H1 (cell line): ENCODE data around the gene CFAP74.

Experiments used
- CTCF ChIP-seq, 3 experiments: IDR thresholded peaks; 1 replicate in 2 of 3; 2 replicates in 1 of 3; pipeline versions ENCODE4 v1.5.1 to v1.6.1; 2011; ENCODE audit warnings: low read length in 3 of 3, mild to moderate bottlenecking in 3 of 3, inconsistent platforms in 2 of 3, low read depth in 1 of 3, moderate library complexity in 1 of 3; ENCODE audit not compliant: insufficient read depth in 1 of 3; ENCODE audit errors: control extremely low read depth in 1 of 3
- EGR1 ChIP-seq: IDR thresholded peaks from 2 replicates; pipeline ENCODE4 v1.6.1; 2011; ENCODE audit warnings: low read depth, low read length, borderline replicate concordance
- POLR2A ChIP-seq, 2 experiments: IDR thresholded peaks; 1 replicate in 1 of 2; 2 replicates in 1 of 2; pipeline ENCODE4 v1.6.1; 2011; ENCODE audit warnings: low read depth in 2 of 2, low read length in 2 of 2, mild to moderate bottlenecking in 2 of 2; ENCODE audit errors: control extremely low read depth in 1 of 2
- YY1 ChIP-seq: IDR thresholded peaks from 2 replicates; pipeline ENCODE4 v1.6.1; 2011; ENCODE audit warnings: low read depth, mild to moderate bottlenecking, low read length
- TF ChIP-seq, protein P1 (sequence below): IDR thresholded peaks from 2 replicates; pipeline ENCODE4 v1.6.1; 2012; ENCODE audit warnings: inconsistent platforms

- TF ChIP-seq POLR2A (IDR thresholded peaks at IDR 0.05; ENCODE audit: control extremely low read depth in 1 of 2, low read depth in 2 of 2, low read length in 2 of 2) = no peak
- TF ChIP-seq EGR1 = no peak
- TF ChIP-seq YY1 = no peak
- no peak for TF ChIP-seq CTCF (IDR thresholded peaks at IDR 0.05; ENCODE audit: control extremely low read depth in 1 of 3, insufficient read depth in 1 of 3, low read depth in 1 of 3, low read length in 3 of 3)
- TF ChIP-seq, protein P1, sequence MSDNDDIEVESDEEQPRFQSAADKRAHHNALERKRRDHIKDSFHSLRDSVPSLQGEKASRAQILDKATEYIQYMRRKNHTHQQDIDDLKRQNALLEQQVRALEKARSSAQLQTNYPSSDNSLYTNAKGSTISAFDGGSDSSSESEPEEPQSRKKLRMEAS = no peak
Measured at GRCh38 chr1:2047749-2048729, 44.5 kb upstream of the CFAP74 start.
